ENCODE results near the gene WFS1.

GRCh38 chr4:6325788-6326290, 56.2 kb downstream of the WFS1 start:
- TF ChIP-seq CTCF (conservative IDR thresholded peaks at IDR 0.05) (no peak), EZH2 (IDR thresholded peaks at IDR 0.05; ENCODE audit: low read depth) (no peak)
